Ecto neural progenitor cell (in vitro differentiated cells): ENCODE results near the gene CYP1A1.
"Not testable (repeated sequence)": the region's sequence is repeated elsewhere in the genome, so short reads cannot be mapped to it uniquely, and the experiment has no call there.

Experiments
- DNase-seq: peaks from one replicate; pipeline ENCODE4 v3.0.0-alpha.2; 2018; ENCODE audit warnings: low spot score

CYP1A1 gene

GRCh38 chr15:74725225-74725774, at the start of gene CYP1A1:
Gene CYP1A1, minus strand, starts transcription at chr15:74725528. Its CDS starts 2,431 bp downstream, at chr15:74723097.
- DNase-seq = no peak

GRCh38 chr15:74773731-74774252, 48.5 kb upstream of the CYP1A1 start:
- no peak for DNase-seq

- DNase-seq = no peak
These were observed 48.0 kb upstream of the CYP1A1 start for GRCh38 chr15:74773329-74773728.

- no peak for DNase-seq
These were observed 45.0 kb upstream of the CYP1A1 start for GRCh38 chr15:74770211-74770903.

GRCh38 chr15:74769463-74770025, 44.2 kb upstream of the CYP1A1 start:
- no peak for DNase-seq

GRCh38 chr15:74768771-74769342, 43.5 kb upstream of the CYP1A1 start:
- peak; percentile 81 for DNase-seq

GRCh38 chr15:74768099-74768770, 42.9 kb upstream of the CYP1A1 start:
- no peak for DNase-seq

- no peak for DNase-seq
These were observed 42.1 kb upstream of the CYP1A1 start for GRCh38 chr15:74767167-74768098.

- no peak for DNase-seq
These were observed 38.1 kb upstream of the CYP1A1 start for GRCh38 chr15:74763416-74763815.

GRCh38 chr15:74762791-74763150, 37.4 kb upstream of the CYP1A1 start:
- DNase-seq = no peak

GRCh38 chr15:74758736-74759135, 33.4 kb upstream of the CYP1A1 start:
- no peak for DNase-seq

- DNase-seq = no peak
These were observed 29.4 kb upstream of the CYP1A1 start for GRCh38 chr15:74754593-74755215.

- DNase-seq = no peak
These were observed 27.2 kb upstream of the CYP1A1 start for GRCh38 chr15:74752531-74752930.

GRCh38 chr15:74752011-74752410, 26.7 kb upstream of the CYP1A1 start:
- no peak for DNase-seq

- DNase-seq = no peak
These were observed 25.4 kb upstream of the CYP1A1 start for GRCh38 chr15:74750751-74751150.

GRCh38 chr15:74749832-74750231, 24.5 kb upstream of the CYP1A1 start:
- DNase-seq = no peak

GRCh38 chr15:74748322-74748946, 23.1 kb upstream of the CYP1A1 start, which contains the start of gene CYP1A2:
Gene CYP1A2, plus strand, starts transcription at chr15:74748845. Its CDS starts 894 bp downstream, at chr15:74749739.
- no peak for DNase-seq

- no peak for DNase-seq
These were observed 21.1 kb upstream of the CYP1A1 start for GRCh38 chr15:74746389-74746788.

- DNase-seq = no peak
These were observed 17.1 kb upstream of the CYP1A1 start for GRCh38 chr15:74742422-74742821.

- not testable (repeated sequence) for DNase-seq
These were observed 12.9 kb upstream of the CYP1A1 start for GRCh38 chr15:74738239-74738638.
